Fibroblast of pulmonary artery (primary cell): ENCODE data around the gene GNRH2.

Experiments used
- DNase-seq: peaks from one replicate; pipeline ENCODE4 v3.0.0-alpha.2; 2010; ENCODE audit warnings: low read depth
- H3K4me3 ChIP-seq: replicated peaks from 2 replicates; pipeline ENCODE4 v1.5.1; 2011; ENCODE audit warnings: low read depth, mild to moderate bottlenecking, control low read depth, low read length, moderate library complexity
- CTCF ChIP-seq: IDR thresholded peaks from 2 replicates; pipeline ENCODE4 v1.5.1; 2011; ENCODE audit warnings: mild to moderate bottlenecking, control low read depth, low read length, inconsistent platforms; ENCODE audit errors: missing control alignments

Gene GNRH2

GRCh38 chr20:3093861-3094361 lies 50.5 kb downstream of the GNRH2 start:
- no peak for TF ChIP-seq CTCF
- no peak for DNase-seq
- H3K4me3 ChIP-seq, result no peak overlapping the region

GRCh38 chr20:3094848-3095629 lies 51.6 kb downstream of the GNRH2 start:
- no peak overlapping the region for H3K4me3 ChIP-seq
- TF ChIP-seq CTCF, result no peak
- DNase-seq, result no peak
